8988T (cell line): ENCODE data around the gene RBBP4.
"Not testable (repeated sequence)": the region's sequence is repeated elsewhere in the genome, so short reads cannot be mapped to it uniquely, and the experiment has no call there.

ENCODE experiments used
- DNase-seq: peaks from one replicate; pipeline ENCODE4 v3.0.0; 2011

Gene RBBP4

DNA sequence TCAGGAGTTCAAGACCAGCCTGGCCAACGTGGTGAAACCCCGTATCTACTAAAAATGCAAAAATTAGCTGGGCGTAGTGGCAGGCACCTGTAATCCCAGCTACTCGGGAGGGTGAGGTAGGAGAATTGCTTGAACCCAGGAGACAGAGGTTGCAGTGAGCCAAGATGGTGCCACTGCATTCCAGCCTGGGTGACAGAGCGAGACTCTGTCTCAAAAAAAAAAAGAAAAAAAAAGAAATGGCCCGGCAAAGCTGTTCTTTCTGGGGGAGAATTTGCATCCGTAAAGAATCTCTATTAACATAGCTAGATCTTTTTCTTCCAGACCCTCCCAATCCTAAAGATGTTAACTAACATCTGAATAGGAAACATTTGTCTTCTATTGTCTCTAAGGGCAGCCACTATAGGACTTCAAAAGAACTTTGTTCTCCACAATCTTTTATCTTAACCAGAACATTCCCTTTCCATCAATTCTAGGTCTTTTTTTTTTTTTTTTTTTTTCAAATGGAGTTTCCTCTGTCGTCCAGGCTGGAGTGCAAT, 8.6 kb upstream of the RBBP4 start:
- not testable (repeated sequence) for DNase-seq

DNA sequence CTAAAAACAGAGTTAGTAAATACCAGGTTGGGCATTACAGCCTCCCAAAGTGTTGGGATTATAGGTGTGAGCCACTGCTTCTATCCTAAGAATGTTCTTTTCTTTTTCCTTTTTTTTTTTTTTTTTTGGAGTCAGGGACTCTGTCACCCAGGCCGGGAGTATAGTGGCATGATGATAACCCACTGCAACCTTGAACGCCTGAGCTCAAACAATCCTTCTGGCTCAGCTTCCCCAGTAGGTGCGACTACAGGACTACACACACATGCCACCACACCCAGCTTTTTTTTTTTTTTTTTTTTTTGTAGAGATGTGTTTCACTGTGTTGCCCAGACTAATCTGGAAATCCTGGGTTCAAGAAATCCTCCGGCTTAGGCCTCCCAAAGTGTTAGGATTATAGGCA, 6.6 kb upstream of the RBBP4 start:
- DNase-seq = no peak

DNA sequence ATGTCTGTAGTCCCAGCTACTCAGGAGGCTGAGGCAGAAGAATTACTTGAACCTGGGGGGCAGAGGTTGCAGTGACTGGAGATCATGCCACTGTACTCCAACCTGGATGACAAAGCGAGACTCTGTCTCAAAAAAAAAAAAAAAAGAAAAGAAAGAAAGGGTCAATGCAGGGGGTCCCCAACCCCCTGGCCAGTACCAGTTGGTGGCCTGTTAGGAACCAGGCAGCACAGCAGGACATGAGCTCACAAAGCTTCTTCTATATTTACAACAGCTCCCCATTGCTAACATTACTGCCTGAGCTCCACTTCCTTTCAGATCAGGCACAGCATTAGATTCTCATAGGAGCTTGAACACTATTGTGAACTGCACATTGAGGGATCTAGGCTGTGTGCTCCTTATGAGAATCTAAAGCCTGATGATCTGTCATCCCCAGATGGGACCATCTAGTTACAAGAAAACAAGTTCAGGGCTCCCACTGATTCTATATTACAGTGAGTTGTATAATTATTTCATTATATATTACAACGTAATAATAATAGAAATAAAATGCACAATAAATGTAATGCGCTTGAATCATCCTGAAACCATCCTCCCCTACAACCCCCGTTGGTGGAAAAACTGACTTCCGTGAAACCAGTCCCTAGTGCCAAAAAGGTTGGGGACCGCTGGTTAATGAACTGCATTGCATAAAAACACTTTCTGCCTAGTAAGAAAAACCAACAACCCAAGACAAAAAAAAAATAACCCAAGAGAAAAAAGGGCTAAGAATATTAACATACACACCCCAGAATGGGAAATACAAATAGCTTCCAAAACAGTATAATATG, 3.5 kb upstream of the RBBP4 start:
- no peak for DNase-seq

DNA sequence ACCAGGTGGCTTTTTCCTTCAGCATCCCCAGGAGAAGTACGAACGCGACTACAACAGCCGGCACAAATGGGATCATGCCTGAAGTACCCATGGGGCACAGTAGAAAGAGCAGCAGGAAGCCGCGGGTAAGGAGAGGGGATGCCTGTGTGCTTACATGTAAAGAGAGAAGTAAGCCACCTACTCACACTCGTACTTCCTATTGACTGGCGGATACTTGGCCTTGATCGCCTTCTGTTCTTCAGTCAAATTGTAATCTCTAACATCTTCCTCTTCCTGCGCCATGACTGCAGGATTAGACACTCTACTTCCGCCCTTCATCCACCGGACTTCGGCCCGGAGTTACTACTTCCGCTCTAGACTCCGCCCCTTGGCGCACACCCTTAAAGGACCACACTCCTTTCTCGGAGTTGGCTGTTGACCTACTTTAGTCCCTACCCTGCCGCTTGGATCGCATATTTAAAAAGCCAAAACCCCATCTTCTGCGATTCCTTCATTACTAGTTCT, 708 bp upstream of the RBBP4 start, which contains the start of gene ZBTB8OS:
Gene ZBTB8OS (minus strand): TSS at position 303 of the 504 bp plus-strand sequence. CDS start 21 bp downstream, at position 282.
- peak; percentile 53 for DNase-seq

DNA sequence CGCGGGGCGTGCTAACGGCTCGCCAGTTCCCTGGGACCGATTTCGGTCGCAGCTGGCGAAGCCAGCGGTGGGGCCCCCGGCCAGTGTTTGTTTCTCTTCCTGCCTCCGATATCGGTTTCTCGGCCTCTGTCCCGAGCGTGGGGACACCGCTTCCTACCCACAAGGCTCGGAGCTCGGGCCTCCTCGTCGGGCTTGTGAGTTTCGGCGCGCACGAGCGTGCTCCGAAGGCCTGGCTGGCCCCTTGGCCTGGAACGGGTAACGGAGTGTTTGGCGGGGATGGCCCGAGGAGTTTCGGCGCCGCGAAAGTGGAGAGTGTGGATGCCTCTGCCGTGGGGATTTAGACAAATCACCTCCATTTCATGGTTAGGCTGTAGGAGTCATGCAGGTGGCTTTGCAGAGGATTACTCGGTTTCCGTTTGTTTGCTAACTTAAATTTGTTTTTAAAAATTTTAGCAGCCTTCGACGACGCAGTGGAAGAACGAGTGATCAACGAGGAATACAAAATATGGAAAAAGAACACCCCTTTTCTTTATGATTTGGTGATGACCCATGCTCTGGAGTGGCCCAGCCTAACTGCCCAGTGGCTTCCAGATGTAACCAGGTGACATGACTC, 559 bp downstream of the RBBP4 start:
- DNase-seq = no peak

DNA sequence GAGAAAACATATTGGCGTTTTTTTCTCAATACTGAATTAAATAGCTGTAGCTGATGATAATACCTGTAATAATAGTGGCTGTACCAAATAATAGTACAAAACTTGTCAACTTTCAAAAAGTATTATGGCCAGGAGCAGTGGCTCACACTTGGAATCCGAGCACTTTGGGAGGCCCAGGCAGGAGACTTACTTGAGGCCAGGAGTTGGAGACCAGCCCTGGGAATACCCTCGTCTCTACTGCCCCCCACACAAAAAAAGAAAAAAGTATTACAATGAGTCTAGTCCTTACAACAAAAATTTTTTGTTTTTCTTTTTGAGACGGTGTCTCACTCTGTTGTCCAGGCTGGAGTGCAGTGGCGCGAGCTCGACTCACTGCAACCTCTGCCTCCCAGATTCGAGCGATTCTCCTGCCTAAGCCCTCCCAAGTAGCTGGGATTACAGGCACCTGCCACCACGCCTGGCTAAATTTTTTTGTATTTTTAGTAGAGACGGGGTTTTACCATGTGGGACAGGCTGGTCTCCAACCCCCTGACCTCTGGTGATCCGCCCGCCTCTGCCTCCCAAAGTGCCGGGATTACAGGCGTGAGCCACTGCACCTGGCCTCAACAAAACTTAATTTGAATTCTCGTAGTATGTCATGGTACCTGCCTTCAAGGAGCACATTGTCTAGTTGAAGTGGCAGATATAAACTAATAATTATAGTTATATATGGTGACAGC, 1.4 kb downstream of the RBBP4 start:
- DNase-seq = no peak

DNA sequence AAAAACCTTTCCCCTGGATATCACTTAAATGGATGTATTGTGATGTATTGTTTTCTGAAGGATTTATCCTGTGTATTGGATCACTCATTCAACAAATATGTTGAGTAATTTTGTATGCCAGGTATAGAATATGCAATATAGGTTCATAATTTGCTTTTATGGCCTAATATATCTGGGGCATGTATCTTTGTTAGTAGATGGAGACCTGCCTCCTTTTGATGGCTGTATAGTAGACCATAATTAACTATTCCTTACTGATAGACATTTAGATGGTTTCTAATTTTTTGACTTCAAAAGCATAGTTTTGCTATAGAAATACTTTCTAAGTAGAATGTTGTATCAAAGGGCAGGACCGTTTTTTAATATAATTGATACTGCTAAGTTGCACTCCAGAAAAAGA, 8.6 kb downstream of the RBBP4 start:
- no peak for DNase-seq

DNA sequence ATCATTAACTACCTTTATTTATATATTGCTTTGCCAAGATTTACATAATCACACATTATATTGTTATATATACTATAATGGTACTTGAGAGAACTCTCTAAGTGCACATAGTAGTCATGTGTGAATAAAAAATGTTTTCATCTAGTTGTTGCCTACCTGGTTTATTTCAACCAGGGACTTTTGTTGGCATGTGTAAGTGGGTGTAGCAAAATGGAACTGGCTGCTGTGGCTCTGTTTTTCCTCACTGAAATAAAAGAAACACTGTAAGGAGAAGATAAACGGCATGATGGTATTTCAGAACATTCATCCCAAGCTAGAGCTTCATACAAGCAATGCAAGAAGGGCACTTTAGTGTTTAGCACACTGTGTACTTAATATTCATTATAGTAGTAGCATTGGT, 14.9 kb downstream of the RBBP4 start:
- no peak for DNase-seq

DNA sequence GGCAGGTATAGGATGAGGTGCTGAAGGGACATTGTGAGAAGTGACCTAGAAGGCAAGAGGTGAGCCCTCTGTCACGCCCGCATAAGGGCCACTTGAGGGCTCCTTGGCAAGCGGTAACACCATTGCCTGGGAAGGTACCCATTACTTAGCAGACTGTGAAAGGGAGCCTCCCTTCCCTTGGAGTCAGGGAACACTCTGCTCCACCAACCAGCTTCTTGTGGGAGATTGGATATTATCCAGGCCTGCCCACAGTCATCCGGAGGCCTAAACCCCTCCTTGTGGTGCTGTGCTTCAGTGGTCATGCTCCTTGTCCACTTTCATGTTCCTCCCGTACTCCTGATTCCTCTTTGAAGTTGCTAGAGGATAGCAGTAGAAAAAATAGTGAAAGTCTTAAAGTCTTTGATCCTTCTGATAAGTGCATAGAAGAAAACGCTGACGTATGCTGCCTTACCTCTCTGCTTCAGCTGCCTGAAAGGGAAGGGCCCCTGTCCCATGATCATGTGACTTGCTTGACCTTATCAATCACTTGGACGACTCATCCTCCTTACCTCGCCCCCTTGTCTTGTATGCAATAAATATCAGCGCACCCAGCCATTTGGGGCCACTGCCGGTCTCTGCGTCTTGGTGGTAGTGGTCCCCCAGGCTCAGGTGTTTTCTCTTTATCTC, 16.0 kb downstream of the RBBP4 start:
- no peak for DNase-seq

DNA sequence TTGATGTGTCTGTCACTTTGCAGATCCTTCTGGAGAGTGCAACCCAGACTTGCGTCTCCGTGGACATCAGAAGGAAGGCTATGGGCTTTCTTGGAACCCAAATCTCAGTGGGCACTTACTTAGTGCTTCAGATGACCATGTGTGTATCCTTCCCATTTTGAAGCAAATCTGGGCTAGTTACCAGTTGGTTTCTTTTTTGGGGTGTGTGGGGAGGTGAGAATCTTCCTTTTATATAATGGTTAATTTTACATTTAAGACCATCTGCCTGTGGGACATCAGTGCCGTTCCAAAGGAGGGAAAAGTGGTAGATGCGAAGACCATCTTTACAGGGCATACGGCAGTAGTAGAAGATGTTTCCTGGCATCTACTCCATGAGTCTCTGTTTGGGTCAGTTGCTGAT, 17.7 kb downstream of the RBBP4 start:
- DNase-seq = not testable (repeated sequence)

DNA sequence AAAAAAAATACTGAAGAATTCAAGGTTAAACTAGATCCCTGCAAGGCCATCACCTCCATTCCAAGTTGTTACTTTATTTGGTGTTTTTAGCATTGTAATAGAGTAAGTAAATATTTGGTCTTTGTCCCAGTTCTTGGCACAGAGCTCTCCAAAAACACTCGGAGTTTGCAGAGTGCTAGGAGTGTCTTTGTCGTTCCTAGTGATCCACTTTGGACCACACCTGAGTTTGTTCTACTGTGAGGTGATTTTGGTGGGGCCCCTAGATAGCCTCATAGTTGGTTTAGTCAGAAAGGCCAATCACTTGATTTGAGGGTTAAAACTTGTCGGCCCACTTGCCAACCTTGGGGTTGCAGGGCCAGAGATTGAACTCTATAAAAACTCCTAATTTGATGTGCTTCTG, 25.9 kb downstream of the RBBP4 start:
- DNase-seq = no peak

DNA sequence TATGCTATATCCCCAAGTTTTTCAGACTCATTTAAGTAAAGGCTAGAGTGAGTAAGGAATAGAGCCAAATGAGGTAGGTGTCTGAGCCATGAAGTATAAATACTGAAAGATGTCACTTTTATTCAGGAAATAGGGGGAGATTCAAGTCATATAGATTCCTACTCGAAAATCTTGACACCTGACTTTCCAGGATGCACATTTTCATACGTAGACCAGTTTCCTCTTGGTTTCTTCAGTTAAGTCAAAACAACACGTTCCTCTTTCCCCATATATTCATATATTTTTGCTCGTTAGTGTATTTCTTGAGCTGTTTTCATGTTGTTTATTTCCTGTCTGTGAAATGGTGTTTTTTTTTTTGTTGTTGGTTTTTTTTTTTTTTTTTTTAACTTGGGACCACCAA, 29.0 kb downstream of the RBBP4 start:
- DNase-seq = not testable (repeated sequence)

DNA sequence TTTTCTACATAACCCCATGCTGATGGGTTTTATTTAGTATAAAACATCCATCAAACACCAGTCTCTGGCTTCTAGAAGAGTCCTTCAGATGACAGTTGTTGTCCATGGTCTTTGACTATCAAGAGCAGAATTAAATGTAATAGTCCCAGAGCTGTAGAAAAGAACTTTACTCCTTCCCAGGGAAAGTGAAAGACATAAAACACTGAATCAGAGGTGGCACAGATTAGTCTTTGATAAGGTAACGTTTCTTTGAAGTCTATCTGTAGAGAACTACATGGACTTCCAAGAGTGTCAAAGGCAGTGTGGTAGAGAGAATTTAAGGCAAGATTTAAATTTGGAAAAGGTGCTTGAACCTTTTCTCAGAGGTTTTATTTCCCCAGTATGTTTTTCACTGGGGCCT, 29.6 kb downstream of the RBBP4 start:
- no peak for DNase-seq

DNA sequence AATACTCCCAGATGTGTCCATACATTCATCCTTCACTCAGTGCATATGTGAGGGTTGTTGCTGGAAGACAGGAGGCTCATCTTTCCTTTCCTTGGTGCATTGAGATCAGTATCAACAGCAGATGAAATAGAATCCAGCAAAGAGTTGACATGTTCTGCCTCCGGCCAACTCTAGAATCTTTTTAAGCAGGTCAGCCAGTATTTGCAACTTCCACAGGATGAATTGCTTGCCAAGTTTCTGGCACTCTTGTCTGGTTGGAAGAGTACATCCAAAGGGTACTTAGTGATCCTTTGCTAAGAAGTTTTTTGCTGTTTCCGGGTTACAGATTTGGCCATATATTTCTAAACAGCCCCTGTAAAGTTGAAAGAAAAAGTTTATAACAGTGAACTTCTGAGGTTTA, 30.5 kb downstream of the RBBP4 start:
- no peak for DNase-seq

DNA sequence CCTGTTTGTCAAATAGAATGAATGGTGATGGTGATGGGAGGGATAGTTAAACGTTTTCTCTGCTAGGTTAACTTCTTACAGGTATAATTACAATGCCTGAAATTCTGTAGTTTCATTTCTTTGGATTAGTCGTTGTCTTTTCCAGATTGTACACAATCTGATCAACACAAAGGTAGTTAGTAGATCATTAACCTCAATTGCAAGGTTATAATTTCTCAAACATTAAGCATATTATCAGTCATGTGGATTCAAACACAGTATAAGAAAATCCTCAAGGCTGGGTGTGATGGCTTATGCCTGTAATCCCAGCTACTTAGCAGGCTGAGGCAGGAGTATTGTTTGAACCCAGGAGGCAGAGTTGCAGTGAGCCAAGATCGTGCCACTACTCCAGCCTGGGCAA, 31.0 kb downstream of the RBBP4 start:
- DNase-seq = no peak

DNA sequence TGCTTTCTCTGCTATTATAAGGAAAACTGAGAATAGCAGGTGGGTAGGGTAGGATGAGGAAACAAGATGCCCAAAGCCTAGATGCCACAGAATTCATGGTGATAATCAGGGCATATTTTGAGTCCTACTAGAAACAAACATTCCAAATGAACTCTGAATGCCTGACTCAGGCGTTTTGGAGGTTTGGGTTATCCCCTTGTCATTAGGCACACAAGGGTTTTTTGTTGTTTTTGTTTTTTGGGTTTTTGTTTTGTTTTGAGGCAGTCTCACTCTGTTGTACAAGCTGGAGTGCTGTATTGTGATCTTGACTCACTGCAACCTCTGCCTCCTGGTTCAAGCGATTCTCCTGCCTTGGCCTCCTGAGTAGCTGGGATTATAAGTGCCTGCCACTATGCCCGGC, 32.4 kb downstream of the RBBP4 start:
- DNase-seq = no peak

DNA sequence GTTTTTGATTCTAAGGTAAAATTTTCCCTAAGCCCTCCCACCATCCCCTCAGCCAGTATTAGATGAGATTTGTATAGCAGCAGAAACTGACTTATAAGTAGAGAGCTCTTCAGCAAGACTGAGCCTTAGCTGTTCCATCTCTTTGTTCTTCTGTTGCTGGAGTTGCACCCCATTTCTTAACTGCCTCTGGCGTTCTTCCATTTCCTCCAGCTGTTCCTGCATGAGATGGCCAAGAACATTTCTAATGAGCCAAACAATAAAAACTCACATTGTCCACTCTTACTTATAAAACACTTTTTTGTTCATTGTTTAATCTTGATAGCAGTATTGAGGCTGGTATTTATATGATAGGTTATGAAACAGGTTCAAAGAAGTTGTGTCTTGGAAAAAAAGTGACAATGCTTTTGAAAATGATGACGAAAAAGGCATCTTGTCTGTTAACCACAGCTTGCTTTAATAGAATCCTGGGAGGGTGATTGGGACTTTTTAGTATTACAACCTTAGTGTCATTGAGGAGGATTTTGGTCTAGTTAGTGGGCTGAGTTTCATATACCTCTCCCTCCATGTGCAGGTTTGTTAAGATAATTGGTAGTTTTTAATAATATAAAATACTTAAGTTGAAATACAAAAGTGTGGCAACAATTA, 33.3 kb downstream of the RBBP4 start:
- no peak for DNase-seq

DNA sequence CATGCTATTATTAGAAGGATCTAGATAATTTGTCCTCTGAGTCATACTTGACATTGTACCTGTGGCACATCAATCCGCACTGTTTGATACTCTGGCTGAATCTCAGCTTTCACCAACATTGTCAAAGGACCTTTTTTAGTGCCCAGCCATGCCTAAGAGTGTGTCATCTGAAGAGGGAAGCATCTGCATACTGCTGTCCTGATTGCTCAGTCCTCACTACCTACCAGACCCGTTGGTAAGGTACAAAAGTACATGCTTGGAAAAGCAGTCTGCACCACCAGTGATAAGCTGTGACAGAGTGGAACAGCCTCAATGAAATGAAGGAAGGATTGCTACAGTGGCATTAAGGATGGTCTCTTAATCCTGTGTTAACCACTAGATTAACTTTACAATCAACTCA, 34.5 kb downstream of the RBBP4 start:
- no peak for DNase-seq

DNA sequence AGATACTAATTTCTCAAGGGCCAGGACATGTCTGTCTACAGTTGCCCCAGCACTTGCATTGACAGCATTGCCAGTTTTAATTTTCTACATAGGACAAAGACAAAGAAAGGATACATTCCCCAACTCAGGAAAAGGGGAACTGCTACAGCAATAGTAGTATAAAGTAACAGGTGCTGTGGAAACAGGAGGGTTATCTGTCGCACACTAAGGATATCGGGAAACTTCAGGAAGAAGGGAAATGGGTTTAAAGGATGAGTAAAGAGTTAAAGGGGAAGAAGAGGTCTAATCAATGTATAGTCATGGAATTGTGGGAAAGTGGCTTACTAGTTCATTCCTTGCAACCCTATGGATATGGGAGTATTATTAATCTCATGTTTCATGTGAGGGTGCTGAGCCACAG, 35.4 kb downstream of the RBBP4 start:
- DNase-seq = no peak

DNA sequence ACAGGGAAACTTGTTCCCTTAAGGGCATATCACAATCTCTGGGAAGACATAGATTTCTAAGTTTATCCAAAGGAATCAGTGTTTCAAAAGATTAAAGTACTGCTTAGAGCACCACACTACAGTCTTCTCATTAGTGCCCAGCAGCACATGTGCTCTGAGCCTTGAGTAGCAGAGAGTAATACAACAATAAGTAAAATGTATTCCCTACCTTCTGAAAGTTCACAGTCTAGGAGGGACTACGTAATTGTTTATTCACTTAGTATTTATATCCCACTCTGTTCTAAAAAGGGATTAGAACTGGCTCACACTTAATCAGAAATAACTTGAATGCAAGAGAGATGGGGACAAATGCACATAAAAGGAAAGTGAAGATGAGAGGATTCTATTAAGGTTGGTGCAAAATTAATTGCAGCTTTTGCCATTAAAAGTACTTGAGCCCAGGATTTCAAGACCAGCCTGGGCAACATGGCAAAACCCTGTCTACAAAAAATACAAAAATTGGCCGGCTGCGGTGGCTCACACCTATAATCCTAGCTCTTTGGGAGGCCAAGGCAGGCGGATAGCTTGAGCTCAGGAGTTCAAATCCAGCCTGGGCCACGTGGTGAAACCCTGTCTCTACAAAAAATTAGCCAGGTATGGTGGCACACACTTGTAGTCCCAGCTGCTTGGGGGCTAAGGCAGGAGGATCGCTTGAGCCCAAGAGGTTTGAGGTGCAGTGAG, 42.6 kb downstream of the RBBP4 start:
- no peak for DNase-seq

DNA sequence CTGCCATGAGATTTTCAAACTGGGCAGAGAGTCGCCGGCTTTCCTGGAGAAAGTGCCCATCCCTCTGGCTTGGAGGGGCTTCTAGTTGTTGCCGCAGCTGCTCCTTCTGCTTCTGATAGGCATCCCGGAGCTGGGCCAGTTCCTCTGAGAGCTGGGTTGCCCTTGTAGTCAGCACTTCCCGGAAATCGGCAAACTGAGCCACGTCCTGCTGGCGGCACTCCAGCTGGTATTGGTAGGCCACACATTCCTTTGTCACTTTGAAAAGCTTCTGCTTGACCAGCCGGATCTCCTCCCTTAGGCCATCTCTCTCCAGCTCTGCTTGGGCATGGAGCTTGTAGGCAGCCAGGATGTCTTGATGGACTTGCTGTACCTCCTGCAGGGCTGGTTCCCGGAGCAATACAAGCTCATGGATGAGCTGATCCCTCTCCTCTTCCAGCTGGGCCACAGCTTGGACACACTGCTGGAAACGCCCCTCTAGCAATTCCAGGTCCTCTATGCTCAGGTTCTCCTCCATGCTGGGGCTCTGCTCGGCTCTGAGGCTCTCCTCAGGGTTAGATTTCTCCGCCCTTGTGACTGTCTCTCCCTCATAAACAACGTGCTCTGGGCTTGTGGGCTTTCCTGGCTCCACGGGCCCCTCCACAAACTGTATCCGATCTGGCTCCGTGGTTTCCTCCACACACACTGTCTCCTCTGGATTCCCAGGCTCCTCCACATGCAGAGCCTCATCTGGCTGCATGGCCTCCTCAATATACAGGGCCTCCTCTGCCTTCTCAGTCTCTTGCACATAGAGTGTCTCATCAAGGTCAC, 44.3 kb downstream of the RBBP4 start:
- no peak for DNase-seq
